ENCODE results near the gene SPTBN1.

SPTBN1 gene

GRCh38 chr2:54603357-54603756 is 147.2 kb downstream of the SPTBN1 start:
- in situ Hi-C loops (cut with MboI; ENCODE audit: low sequenced_read_pairs): no loop called here

- in situ Hi-C loops (cut with MboI; ENCODE audit: low sequenced_read_pairs): no loop called here
Measured at GRCh38 chr2:54603796-54604195, 147.7 kb downstream of the SPTBN1 start.

- in situ Hi-C loops (cut with MboI; ENCODE audit: low sequenced_read_pairs): no loop called here
Measured at GRCh38 chr2:54604871-54605270, 148.7 kb downstream of the SPTBN1 start.

- in situ Hi-C loops (cut with MboI; ENCODE audit: low sequenced_read_pairs): no loop called here
Measured at GRCh38 chr2:54605836-54606235, 149.7 kb downstream of the SPTBN1 start.

GRCh38 chr2:54606393-54606958 is 150.3 kb downstream of the SPTBN1 start:
- in situ Hi-C loops (cut with MboI; ENCODE audit: low sequenced_read_pairs): no loop called here

GRCh38 chr2:54608224-54608623 is 152.1 kb downstream of the SPTBN1 start:
- in situ Hi-C loops (cut with MboI; ENCODE audit: low sequenced_read_pairs): no loop called here

GRCh38 chr2:54609241-54609640 is 153.1 kb downstream of the SPTBN1 start:
- in situ Hi-C loops (cut with MboI; ENCODE audit: low sequenced_read_pairs): no loop called here

GRCh38 chr2:54609647-54610046 is 153.5 kb downstream of the SPTBN1 start:
- in situ Hi-C loops (cut with MboI; ENCODE audit: low sequenced_read_pairs): no loop called here

- in situ Hi-C loops (cut with MboI; ENCODE audit: low sequenced_read_pairs): no loop called here
Measured at GRCh38 chr2:54610700-54611099, 154.6 kb downstream of the SPTBN1 start.

- in situ Hi-C loops (cut with MboI; ENCODE audit: low sequenced_read_pairs): no loop called here
Measured at GRCh38 chr2:54611830-54612545, 155.9 kb downstream of the SPTBN1 start.

GRCh38 chr2:54613386-54613785 is 157.3 kb downstream of the SPTBN1 start:
- in situ Hi-C loops (cut with MboI; ENCODE audit: low sequenced_read_pairs): no loop called here

GRCh38 chr2:54613794-54614257 is 157.7 kb downstream of the SPTBN1 start:
- in situ Hi-C loops (cut with MboI; ENCODE audit: low sequenced_read_pairs): no loop called here

- in situ Hi-C loops (cut with MboI; ENCODE audit: low sequenced_read_pairs): no loop called here
Measured at GRCh38 chr2:54614819-54615218, 158.7 kb downstream of the SPTBN1 start.

GRCh38 chr2:54615832-54616534 is 159.9 kb downstream of the SPTBN1 start:
- in situ Hi-C loops (cut with MboI; ENCODE audit: low sequenced_read_pairs): no loop called here

- in situ Hi-C loops (cut with MboI; ENCODE audit: low sequenced_read_pairs): no loop called here
Measured at GRCh38 chr2:54617409-54617808, 161.3 kb downstream of the SPTBN1 start.

GRCh38 chr2:54618646-54619565 is 162.8 kb downstream of the SPTBN1 start:
- in situ Hi-C loops (cut with MboI; ENCODE audit: low sequenced_read_pairs): no loop called here

GRCh38 chr2:54619660-54620231 is 163.6 kb downstream of the SPTBN1 start:
- in situ Hi-C loops (cut with MboI; ENCODE audit: low sequenced_read_pairs): no loop called here

GRCh38 chr2:54620948-54621347 is 164.8 kb downstream of the SPTBN1 start:
- in situ Hi-C loops (cut with MboI; ENCODE audit: low sequenced_read_pairs): no loop called here

GRCh38 chr2:54624591-54625071 is 168.5 kb downstream of the SPTBN1 start:
- in situ Hi-C loops (cut with MboI; ENCODE audit: low sequenced_read_pairs): no loop called here

- in situ Hi-C loops (cut with MboI; ENCODE audit: low sequenced_read_pairs): no loop called here
Measured at GRCh38 chr2:54626131-54626530, 170.0 kb downstream of the SPTBN1 start.

All from HL-60/S4 treated with retinoic acid at 250 ng/mL for 4 days and 3 days (cell line).